Endothelial cell of umbilical vein (primary cell): ENCODE measurements around the gene LOXL4.

Experiments
- CTCF ChIP-seq, 2 donors: IDR thresholded peaks; 1 replicate in 1 of 2; 2 replicates in 1 of 2; pipeline ENCODE4 v1.5.1; 2011; ENCODE audit warnings: low read length in 2 of 2, mild to moderate bottlenecking in 2 of 2, moderate library complexity in 2 of 2, control low read depth in 1 of 2, inconsistent platforms in 1 of 2, low read depth in 1 of 2; ENCODE audit not compliant: insufficient read depth in 1 of 2; ENCODE audit errors: extremely low read depth in 1 of 2
- EZH2 ChIP-seq: IDR thresholded peaks from 2 replicates; pipeline ENCODE4 v1.6.1; 2012; ENCODE audit warnings: borderline replicate concordance, low read depth, mild to moderate bottlenecking, moderate library complexity, low read length, inconsistent platforms; ENCODE audit not compliant: severe bottlenecking
- POLR2A ChIP-seq: IDR thresholded peaks from 2 replicates; pipeline ENCODE4 v1.6.1; 2012; ENCODE audit warnings: low read depth, mild to moderate bottlenecking, control low read depth, low read length

GRCh38 chr10:98276311-98276710 is 8.3 kb upstream of the LOXL4 start:
- TF ChIP-seq EZH2 (no peak), CTCF (IDR thresholded peaks at IDR 0.05; ENCODE audit: extremely low read depth in 1 of 2, insufficient read depth in 1 of 2, low read depth in 1 of 2, low read length in 2 of 2) (no peak), POLR2A (no peak)
